Measurements from ENCODE around the gene DOK1.

DOK1 gene

GRCh38 chr2:74553892-74554819, at the start of gene DOK1, which contains the start of gene LOXL3:
DOK1 (plus strand) TSS chr2:74554720; CDS start chr2:74554755, 35 bp downstream.
LOXL3 (minus strand) TSS chr2:74553942; CDS start chr2:74552634, 1,308 bp downstream.
- peak; percentile 53 for DNase-seq

GRCh38 chr2:74505448-74506246, 48.9 kb upstream of the DOK1 start:
- DNase-seq = no peak

DNA sequence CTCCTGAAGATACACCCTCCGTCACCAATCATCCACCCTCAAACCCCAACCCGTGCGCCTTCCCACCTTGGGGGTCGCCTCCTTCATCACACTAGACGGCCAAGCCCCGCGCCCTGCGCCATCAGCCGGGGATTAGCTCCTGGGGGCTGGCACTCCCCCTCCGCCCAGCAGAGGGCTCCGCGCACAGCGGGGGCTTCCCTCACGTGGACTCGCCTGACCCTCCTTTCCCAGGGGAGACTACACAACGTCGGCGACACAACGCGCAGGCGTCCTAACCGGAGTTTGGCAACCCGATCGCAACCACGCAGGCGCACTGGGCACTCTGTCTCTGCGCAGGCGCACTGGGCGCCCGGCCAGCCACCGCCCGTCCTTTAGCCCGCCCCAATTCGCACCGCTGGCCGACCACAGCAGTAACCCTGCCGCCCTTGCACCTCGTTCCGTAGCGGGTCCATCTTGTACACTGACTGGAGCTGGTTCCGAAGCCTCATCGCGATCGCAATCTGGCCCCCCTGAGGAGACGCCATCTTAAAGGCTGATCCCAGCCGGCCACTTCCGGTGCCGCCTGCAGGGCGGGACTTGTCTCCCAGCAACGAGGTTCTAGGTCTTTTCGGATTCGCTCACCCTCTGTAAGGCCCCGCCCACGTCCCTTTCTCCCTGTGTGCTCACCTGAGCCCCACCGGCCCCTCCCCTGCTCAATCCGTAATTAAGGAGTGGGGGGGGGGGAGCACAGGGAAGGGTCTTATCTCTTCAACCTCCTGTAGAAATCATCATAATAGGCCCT, 47.2 kb upstream of the DOK1 start, which contains the start of gene PCGF1:
Gene PCGF1 (minus strand): TSS at position 551 of the 781 bp plus-strand sequence. CDS start 27 bp downstream, at position 524.
- DNase-seq = peak; percentile 98

- no peak for DNase-seq
Observed at GRCh38 chr2:74507926-74508520, 46.5 kb upstream of the DOK1 start.

DNA sequence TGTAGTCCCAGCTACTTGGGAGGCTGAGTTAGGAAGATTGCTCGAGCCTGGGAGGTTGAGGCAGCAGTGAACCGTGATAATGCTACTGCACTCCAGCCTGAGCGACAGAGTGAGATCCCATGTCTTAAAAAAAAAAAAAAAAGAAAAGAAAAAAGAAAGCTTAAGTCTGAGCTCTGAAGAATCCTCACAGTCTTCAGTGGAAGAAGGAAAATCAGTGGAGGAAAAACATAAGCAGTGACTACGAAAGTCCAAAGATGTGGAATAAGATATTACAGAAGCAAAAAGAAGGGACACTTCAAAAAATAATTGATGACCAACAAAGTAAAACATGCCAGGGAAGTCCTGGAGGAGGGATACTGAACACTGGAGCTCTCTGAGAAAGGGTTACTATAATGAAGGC, 44.2 kb upstream of the DOK1 start:
- DNase-seq = no peak

GRCh38 chr2:74511104-74511989, 43.2 kb upstream of the DOK1 start:
- no peak for DNase-seq

DNA sequence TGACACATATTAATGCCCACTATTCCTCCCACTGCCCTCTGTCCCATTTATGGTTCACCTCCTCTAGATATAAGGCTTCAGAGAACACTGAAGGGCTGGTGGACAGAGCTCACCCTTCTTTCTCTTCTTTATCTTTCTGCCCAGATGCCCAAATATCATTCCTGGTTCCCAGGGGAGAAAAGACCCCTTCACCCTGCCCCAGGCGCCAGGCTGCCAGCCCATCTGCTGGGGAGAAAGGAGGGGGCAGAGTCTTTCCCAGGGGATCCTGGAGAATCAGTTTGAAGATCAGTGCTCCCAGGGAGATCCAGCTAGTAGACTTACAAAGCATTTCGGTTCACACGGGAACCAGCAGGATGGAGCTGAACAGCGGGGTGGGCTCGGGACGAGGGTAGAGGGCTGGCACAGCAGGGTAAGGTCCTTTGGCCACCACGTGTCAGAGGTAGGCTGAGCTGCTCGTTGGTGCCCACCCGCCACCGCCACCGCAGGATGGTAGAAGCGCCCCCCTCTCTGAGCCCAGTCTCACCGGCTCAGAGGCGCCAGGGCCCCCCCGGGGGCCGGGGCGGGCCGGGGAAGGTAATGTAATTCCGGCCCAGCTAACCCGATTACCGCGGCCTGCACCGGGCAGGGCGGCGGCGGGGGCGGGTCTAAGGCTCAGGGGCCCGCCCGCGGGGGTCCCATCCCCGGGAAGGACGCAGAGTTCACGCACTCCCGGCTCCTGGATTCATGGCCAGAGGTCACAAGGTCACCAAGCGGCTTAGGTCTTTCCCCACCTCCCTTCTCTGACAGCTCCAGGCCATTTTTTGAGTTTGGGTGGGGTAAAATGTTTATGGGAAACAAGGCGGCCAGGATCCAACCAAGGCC, 41.5 kb upstream of the DOK1 start:
- no peak for DNase-seq

DNA sequence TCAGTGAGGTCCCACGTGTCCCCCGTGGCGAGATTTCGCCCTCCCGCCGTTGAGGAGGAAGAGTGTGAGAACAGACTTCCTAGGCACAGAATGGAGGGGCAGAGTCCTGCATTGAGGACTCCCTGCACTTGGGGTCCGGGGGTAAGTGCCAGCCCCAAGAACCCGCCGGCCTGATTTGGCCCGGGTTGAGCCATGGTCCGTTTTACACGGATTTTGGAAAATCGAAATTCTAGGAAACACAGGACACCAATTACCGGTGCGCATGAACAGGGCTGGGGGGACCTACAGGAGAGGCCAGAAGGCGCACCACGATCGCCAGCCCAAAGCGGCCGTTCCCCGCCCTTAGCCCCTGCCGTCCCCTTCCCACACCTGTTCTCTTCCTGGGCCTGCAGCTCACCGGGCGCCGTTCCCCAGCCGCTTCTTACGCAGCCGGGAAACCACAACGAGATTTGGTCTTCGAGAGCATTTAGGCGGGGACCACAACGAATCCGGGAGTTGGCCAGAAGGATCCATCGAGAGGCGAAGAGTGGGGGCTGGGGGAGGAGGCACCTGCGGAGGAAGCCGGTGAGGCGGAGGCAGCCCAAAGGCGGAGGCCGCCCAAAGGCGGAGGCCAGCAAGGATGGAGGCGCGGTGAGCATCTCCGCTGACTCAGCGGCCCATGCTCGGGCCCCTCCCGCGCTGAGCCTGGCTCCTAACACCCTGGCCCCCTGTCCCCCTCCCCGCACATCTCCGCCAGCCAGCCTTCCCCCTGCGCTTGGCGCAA, 40.7 kb upstream of the DOK1 start:
- DNase-seq = no peak

- DNase-seq = no peak
Observed at GRCh38 chr2:74514368-74515270, 39.9 kb upstream of the DOK1 start, which contains the start of gene TLX2. TLX2 (plus strand) TSS chr2:74514450; CDS start chr2:74514807, 357 bp downstream.

DNA sequence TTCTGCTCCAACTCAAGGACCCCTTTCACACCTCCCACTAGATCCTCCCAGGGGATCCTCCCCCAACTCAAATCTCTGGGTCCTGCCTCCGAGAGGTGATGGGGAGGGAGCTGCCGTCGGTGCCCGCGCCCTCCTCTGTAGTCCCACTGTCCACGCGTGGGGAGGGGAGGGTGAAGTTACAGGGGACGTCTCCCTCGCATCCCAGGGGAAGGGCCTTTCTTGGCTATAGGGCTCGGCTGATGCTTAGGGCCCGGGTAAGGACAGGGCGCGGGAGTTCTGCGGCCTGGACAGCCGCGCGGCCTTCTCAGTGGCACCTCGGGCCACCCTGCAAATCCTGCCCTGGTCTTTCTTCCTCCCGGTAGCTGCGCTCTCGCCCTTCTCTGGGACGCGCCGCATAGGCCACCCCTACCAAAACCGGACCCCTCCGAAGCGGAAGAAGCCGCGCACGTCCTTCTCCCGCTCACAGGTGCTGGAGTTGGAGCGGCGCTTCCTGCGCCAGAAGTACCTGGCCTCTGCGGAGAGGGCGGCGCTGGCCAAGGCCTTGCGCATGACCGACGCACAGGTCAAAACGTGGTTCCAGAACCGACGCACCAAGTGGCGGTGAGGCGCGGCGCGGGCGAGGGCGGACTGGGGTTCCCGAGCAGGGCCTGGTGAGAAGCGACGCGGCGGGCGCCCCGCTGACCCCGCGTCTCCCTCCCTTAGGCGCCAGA, 39.1 kb upstream of the DOK1 start:
- DNase-seq = no peak

DNA sequence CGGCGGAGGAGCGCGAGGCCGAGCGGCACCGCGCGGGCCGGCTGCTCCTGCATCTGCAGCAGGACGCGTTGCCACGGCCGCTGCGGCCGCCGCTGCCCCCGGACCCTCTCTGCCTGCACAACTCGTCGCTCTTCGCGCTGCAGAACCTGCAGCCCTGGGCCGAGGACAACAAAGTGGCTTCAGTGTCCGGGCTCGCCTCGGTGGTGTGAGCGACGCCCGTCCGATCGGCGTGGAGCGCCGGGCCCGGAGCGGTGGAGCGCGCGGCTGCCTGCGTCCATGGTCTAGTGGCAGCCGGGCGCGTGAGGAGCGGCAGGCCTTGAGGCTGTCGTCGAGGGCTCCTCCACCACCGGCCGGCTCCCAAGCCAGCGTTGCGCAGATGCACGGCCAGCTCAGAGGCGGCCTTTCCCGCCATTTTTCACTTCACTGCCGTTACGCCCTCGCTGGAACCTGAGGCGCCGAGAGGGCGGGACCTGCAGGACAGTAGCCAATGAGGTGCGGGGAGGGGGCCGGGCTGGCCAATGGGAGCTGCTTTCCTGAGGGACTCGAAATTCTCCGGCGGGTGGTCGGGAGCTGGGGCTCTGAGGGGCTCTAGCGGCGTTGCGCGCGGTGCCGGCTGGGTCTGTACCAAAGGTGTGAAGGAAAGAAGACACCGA, 38.4 kb upstream of the DOK1 start:
- DNase-seq = no peak

DNA sequence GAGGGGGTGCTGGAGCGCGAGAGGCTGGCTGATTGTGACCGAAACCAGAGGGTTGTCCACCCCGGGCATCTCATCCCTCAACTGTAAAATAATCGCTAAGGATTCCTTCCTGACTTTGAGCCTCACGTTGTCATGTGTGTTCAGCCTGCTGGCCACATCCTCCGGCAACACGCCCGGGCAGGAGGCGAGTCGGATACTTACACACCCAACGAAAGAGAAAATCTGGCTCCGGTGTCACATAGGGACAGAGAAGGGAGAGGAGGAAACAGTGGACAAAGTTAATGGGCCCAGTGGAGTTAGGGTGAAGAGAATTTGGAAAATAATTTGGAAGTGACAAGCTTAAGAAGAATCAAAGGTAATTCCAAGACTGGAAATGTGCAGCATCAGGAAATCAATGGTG, 37.9 kb upstream of the DOK1 start:
- no peak for DNase-seq

DNA sequence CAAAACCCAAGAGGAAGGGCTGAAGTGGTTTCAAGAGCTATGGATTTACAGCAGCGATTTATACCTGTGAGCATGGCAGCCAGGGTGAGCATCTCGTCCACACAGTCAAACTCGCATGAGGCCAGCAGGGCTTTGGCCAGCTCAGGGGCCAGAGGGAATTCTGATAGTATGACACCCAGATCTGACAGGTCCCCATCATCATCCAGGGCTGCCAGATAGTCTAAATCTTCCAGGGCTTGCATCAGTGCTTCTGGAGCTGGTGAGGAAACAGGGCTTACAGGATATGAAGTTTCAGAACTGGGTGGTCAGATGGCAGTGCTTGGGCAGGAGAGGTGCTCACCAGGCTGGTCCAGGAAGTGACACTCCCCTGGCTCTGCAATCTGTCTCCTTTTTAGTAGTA, 32.0 kb upstream of the DOK1 start:
- no peak for DNase-seq

DNA sequence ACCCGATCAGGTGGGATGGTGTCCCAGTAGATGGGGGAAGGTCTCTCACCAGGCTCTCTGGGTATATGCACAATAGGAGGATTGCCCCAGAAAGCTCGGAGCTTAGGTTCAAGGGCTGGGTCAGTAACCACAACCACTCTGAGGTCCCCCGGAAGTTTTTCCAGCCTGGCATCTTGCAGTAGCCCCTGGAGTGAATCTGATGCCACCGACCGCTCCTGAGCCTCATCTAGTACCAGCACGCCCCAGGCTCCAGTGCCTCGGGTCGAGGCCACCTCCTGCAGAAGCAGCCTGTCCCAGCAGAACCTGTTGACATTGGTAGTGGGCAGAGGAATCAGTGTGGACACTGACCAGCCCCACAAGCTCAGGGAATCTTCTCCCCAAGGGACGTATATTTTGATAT, 30.5 kb upstream of the DOK1 start:
- DNase-seq = no peak

DNA sequence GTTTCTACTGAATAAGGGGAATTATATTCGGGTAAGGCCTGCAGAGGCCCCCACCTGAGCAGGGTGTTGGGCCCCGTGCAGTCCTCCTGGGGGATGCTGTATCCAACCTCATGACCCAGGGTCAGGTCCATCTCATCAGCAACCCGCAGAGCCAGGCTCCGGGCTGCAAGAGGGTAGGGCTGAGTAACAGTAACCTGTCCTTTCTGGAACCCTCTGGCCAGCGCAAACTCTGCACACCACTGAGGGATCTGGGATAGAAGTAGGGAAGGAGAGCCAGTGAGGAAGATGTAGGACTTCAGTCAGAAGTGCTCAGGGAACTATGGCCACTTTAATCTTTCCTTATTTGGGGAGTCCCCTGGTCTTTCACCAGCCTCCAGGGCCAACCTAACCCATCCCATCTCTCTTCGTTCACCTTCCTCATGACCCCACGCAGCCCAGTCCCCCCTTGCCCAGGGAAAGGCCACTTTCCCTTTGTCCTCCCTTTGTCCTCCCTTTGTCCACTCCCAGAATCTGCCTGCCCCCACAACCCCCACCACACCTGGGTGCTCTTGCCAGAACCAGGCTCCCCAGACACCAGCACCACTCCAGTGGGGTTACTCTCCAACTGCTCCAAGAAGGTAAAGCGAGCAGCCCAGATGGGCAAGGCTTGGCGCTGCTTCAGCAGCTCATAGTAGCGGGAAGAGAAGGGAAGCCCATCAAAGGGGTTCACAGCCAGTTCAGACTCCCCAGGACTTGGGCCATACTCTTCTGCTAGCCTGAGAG, 29.4 kb upstream of the DOK1 start:
- no peak for DNase-seq
